K562 (cell line): ENCODE measurements around the gene HEXIM2.

Source experiments
- CBX8 ChIP-seq: fragments of 200-600 bp; sonication (generic); IDR thresholded peaks from 2 replicates; pipeline ENCODE4 v1.6.1; 2012; ENCODE audit warnings: borderline replicate concordance, mixed run types, low read depth, mild to moderate bottlenecking, moderate library complexity, mixed read lengths, low read length, control low read depth, inconsistent platforms; ENCODE audit not compliant: poor library complexity, severe bottlenecking; ENCODE audit errors: extremely low read depth
- TF ChIP-seq, protein P1 (sequence below), 3 experiments: IDR thresholded peaks in 2 of 3; conservative IDR thresholded peaks in 1 of 3; 2 replicates each; pipeline ENCODE4 v1.5.1; 2011 to 2012; ENCODE audit warnings: low read length in 3 of 3, mild to moderate bottlenecking in 3 of 3, control low read depth in 2 of 3, improper control_type of control experiment in 1 of 3, inconsistent platforms in 1 of 3, low read depth in 1 of 3, mixed read lengths in 1 of 3, moderate library complexity in 1 of 3; ENCODE audit not compliant: insufficient read depth in 2 of 3

GRCh38 chr17:45143767-45144198 is 17.9 kb upstream of the HEXIM2 start:
- no peak for TF ChIP-seq CBX8
- TF ChIP-seq, protein P1, sequence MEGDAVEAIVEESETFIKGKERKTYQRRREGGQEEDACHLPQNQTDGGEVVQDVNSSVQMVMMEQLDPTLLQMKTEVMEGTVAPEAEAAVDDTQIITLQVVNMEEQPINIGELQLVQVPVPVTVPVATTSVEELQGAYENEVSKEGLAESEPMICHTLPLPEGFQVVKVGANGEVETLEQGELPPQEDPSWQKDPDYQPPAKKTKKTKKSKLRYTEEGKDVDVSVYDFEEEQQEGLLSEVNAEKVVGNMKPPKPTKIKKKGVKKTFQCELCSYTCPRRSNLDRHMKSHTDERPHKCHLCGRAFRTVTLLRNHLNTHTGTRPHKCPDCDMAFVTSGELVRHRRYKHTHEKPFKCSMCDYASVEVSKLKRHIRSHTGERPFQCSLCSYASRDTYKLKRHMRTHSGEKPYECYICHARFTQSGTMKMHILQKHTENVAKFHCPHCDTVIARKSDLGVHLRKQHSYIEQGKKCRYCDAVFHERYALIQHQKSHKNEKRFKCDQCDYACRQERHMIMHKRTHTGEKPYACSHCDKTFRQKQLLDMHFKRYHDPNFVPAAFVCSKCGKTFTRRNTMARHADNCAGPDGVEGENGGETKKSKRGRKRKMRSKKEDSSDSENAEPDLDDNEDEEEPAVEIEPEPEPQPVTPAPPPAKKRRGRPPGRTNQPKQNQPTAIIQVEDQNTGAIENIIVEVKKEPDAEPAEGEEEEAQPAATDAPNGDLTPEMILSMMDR (IDR thresholded peaks at IDR 0.05 in 2 of 3, conservative IDR thresholded peaks at IDR 0.05 in 1 of 3; ENCODE audit: insufficient read depth in 2 of 3, low read depth in 1 of 3, low read length in 3 of 3): no peak
